HepG2 (cell line): Measurements from ENCODE around the gene CEP170. TPM values are rescaled to one million over a fixed set of nuclear protein-coding genes. Genes with fewer than 3 reads are reported as not detected.
"Not testable (repeated sequence)": the region's sequence is repeated elsewhere in the genome, so short reads cannot be mapped to it uniquely, and the experiment has no call there.

Source experiments
- ATAC-seq: fragments of 200-7000 bp; cut with Tn5 transposase; 3 replicates; pipeline ENCODE4 v1.9.1; 2020; ENCODE audit warnings: mild to moderate bottlenecking, moderate library complexity
- BruUV-seq: library from RNA; stranded (reverse); fragments of 400-500 nt; replicated peaks from 2 replicates; lab custom pipeline; 2021; lab: Mats Ljungman, UMichigan
- CTCF ChIA-PET: fragments of 300-600 bp; formaldehyde crosslinking; extraction: SDS; loops from one replicate; lab custom pipeline; 2021; ENCODE audit warnings: low total read pairs, inconsistent platforms, low intra/inter-chr PET ratio; lab: Yijun Ruan, JAX
- POLR2A ChIA-PET: fragments of 350-600 bp; sonication (Branson Sonifier 250); formaldehyde crosslinking; loops from one replicate; lab custom pipeline; 2020; ENCODE audit warnings: antibody characterized with exemption, inconsistent platforms; lab: Yijun Ruan, JAX
- DNase-seq: peaks from one replicate; pipeline ENCODE4 v3.0.0-alpha.2; 2015; ENCODE audit warnings: low spot score
- FAIRE-seq: peaks from 3 replicates; lab custom pipeline; 2011; peaks lifted over from hg19 to GRCh38; lab: Jason Lieb, UNC
- H2AFZ ChIP-seq: one replicate; pipeline ENCODE4 v1.6.1; 2011; ENCODE audit warnings: low read length, inconsistent platforms
- H3K27ac ChIP-seq: fragments of 300-600 bp; 3 replicates; pipeline ENCODE4 v1.8.0; 2011; ENCODE audit warnings: mixed run types, mild to moderate bottlenecking, mixed read lengths, low read length, inconsistent platforms; ENCODE audit not compliant: insufficient read depth; ENCODE audit errors: extremely low read length
- H3K27me3 ChIP-seq, 2 experiments: fragments of 200-600 bp in 1 of 2; 2 replicates in 1 of 2; 3 replicates in 1 of 2; pipeline versions ENCODE4 v1.6.0 to v1.8.0; 2011; ENCODE audit warnings: low read length in 2 of 2, mild to moderate bottlenecking in 2 of 2, moderate library complexity in 2 of 2, inconsistent platforms in 1 of 2; ENCODE audit not compliant: insufficient read depth in 2 of 2, control insufficient read depth in 1 of 2
- H3K36me3 ChIP-seq, 2 experiments: fragments of 200-600 bp in 1 of 2; replicated peaks in 1 of 2; 2 replicates in 1 of 2; 3 replicates in 1 of 2; pipeline versions ENCODE4 v1.5.1 to v1.8.0; 2011; ENCODE audit warnings: low read length in 2 of 2, inconsistent platforms in 1 of 2; ENCODE audit not compliant: insufficient read depth in 2 of 2, control insufficient read depth in 1 of 2
- H3K4me1 ChIP-seq: 2 replicates; pipeline ENCODE4 v1.5.1; 2012; ENCODE audit warnings: low read length, inconsistent platforms; ENCODE audit not compliant: insufficient read depth
- H3K4me2 ChIP-seq: 2 replicates; pipeline ENCODE4 v1.6.0; 2011; ENCODE audit warnings: low read depth, low read length, inconsistent platforms
- H3K4me3 ChIP-seq, 3 experiments: fragments of 200-600 bp in 1 of 3; sonication (generic), shearing (Covaris generic) in 1 of 3; replicated peaks in 1 of 3; 2 replicates each; pipeline ENCODE4 v1.5.1; 2011 to 2016; ENCODE audit warnings: low read length in 3 of 3, inconsistent platforms in 2 of 3, low read depth in 2 of 3, mild to moderate bottlenecking in 2 of 3, control low read depth in 1 of 3, mixed read lengths in 1 of 3; ENCODE audit not compliant: insufficient read depth in 1 of 3
- H3K79me2 ChIP-seq: one replicate; pipeline ENCODE4 v1.6.1; 2011; ENCODE audit warnings: low read length, inconsistent platforms; ENCODE audit not compliant: insufficient read depth
- H3K9ac ChIP-seq: 2 replicates; pipeline ENCODE4 v1.6.0; 2011; ENCODE audit warnings: mild to moderate bottlenecking, low read depth, low read length, inconsistent platforms; ENCODE audit not compliant: insufficient read depth
- H3K9me3 ChIP-seq: 2 replicates; pipeline ENCODE4 v1.5.1; 2012; ENCODE audit warnings: mild to moderate bottlenecking, low read length
- H4K20me1 ChIP-seq: 2 replicates; pipeline ENCODE4 v1.6.0; 2011; ENCODE audit warnings: inconsistent platforms, mild to moderate bottlenecking, low read length, moderate library complexity; ENCODE audit not compliant: insufficient read depth
- ZNF121 ChIP-seq: sonication (generic); formaldehyde crosslinking; IDR thresholded peaks from 2 replicates; pipeline ENCODE4 v1.5.0; 2020; ENCODE audit warnings: mild to moderate bottlenecking, missing genetic modification reagents
- ZNF770 ChIP-seq: sonication (generic); formaldehyde crosslinking; IDR thresholded peaks from 2 replicates; pipeline ENCODE4 v1.5.0; 2020; ENCODE audit warnings: mild to moderate bottlenecking, missing genetic modification reagents
- WGBS: methylation state at CpG from one replicate; pipeline ENCODE4 v1.1.6; 2017; ENCODE audit warnings: low lambda C conversion rate; 5-methylcytosine and 5-hydroxymethylcytosine counted together
- in situ Hi-C: cut with HindIII; loops from 2 replicates; pipeline ENCODE4 v1.10.0; 2017; ENCODE audit warnings: low pct_unique_long_range_greater_than_20kb; ENCODE audit not compliant: extremely low pct_ligation_motif_present
- intact Hi-C: fragments of 100-400 bp; cut with micrococcal nuclease; formaldehyde crosslinking; loops from one replicate; pipeline ENCODE4 v1.10.0; 2022; ENCODE audit not compliant: unreplicated experiment
- polyA plus RNA-seq, 8 experiments: library from polyadenylated mRNA; depleted of rRNA in 3 of 8; stranded (reverse) in 7 of 8; unstranded in 1 of 8; fragments of >200 nt; fragmentation: Illumina TruSeq in 4 of 8; extraction: Trizol in 4 of 8; gene quantifications; 2 replicates each; pipeline versions ENCODE4 v1.2.1 to v1.2.3, GENCODE V29; 2011 to 2016; ENCODE audit warnings: low read depth in 4 of 8, missing spikeins in 1 of 8, mixed read lengths in 1 of 8; ENCODE audit not compliant: insufficient read depth in 1 of 8
- total RNA-seq, 5 experiments: library from RNA; depleted of rRNA; stranded (reverse); fragments of >200 nt; fragmentation: Illumina TruSeq; extraction: Trizol; gene quantifications; 2 replicates each; pipeline ENCODE4 v1.2.3, GENCODE V29; 2016; ENCODE audit warnings: low read depth in 1 of 5

CEP170 gene
- total and polyA plus RNA-seq, 2 of the 13 experiments (the other 11 are each of a cell fraction or from before 2014, with no cell fraction given), result 23.0 to 28.6 TPM

- H3K9ac ChIP-seq, H2AFZ ChIP-seq, DNase-seq, H3K36me3 ChIP-seq, intact Hi-C loops, H3K9me3 ChIP-seq, H3K79me2 ChIP-seq, H3K4me3 ChIP-seq, CTCF ChIA-PET, POLR2A ChIA-PET, H3K27me3 ChIP-seq, H3K4me2 ChIP-seq, H3K27ac ChIP-seq, FAIRE-seq, in situ Hi-C loops, H3K4me1 ChIP-seq, BruUV-seq: not testable (repeated sequence)
- ATAC-seq, result peak; percentile 15; the same call in 2 of the 3 replicates
- 15% methylated on average over 3 of the region's 3 CpGs for WGBS
- TF ChIP-seq ZNF121 (CRISPR knock-in tag) (peak; percentile 89), ZNF770 (CRISPR knock-in tag) (0 out of 2 replicates have a peak, but pooled peaks have one; percentile 31)
- TF ChIP-seq, all 625 proteins: peak for 2; not testable (repeated sequence) for 623
- not testable (repeated sequence) for H4K20me1 ChIP-seq
These were observed 140.3 kb downstream of the CEP170 start for GRCh38 chr1:243114769-243115168.

GRCh38 chr1:243114059-243114713 lies 140.9 kb downstream of the CEP170 start:
- whole genome bisulfite sequencing, result 24% methylated on average over 8 of the region's 8 CpGs
- peak; percentile 61 for ATAC-seq
- H3K27me3 ChIP-seq, H2AFZ ChIP-seq, H3K4me3 ChIP-seq, H3K9me3 ChIP-seq, intact Hi-C loops, H4K20me1 ChIP-seq, FAIRE-seq, H3K79me2 ChIP-seq, H3K9ac ChIP-seq, BruUV-seq, CTCF ChIA-PET, H3K36me3 ChIP-seq, H3K4me1 ChIP-seq, in situ Hi-C loops, DNase-seq, H3K27ac ChIP-seq, POLR2A ChIA-PET: not testable (repeated sequence)
- H3K4me2 ChIP-seq, result peak overlapping the region; percentile 23; the same call in 1 of the 2 replicates
